T-helper 1 cell treated with Interleukin-12 subunit alpha and Interleukin-12 subunit beta and Interleukin-4 antibody, amounts not matched to agents 30 μg/mL and 1 μg/mL, for 36 hours (primary cell): Measurements from ENCODE around the gene LRRC18.

Experiments
- H3K27ac Mint-ChIP-seq: one replicate; pipeline ENCODE4 v1.8.0; 2021; ENCODE audit warnings: mild to moderate bottlenecking, mixed read lengths
- H3K27me3 Mint-ChIP-seq: one replicate; pipeline ENCODE4 v1.8.0; 2021; ENCODE audit warnings: low read depth, mixed read lengths
- H3K36me3 Mint-ChIP-seq: one replicate; pipeline ENCODE4 v1.8.0; 2021; ENCODE audit warnings: low read depth, mixed read lengths
- H3K4me1 Mint-ChIP-seq: one replicate; pipeline ENCODE4 v1.8.0; 2021; ENCODE audit warnings: low read depth, mixed read lengths
- H3K4me3 Mint-ChIP-seq: one replicate; pipeline ENCODE4 v1.8.0; 2021; ENCODE audit warnings: mild to moderate bottlenecking, moderate library complexity, mixed read lengths
- H3K9me3 Mint-ChIP-seq: one replicate; pipeline ENCODE4 v1.8.0; 2021; ENCODE audit warnings: mixed read lengths

Gene LRRC18

GRCh38 chr10:48907730-48908129 is 31.9 kb downstream of the LRRC18 start:
- peaks cover 5% of the 10 kb centered on the region for H3K27me3 Mint-ChIP-seq
- H3K4me3 Mint-ChIP-seq, result no peak overlapping the region
- H3K9me3 Mint-ChIP-seq, result no peaks in the 10 kb centered on the region
- H3K27ac Mint-ChIP-seq, result no peak overlapping the region
- H3K4me1 Mint-ChIP-seq, result no peaks in the 10 kb centered on the region
- H3K36me3 Mint-ChIP-seq, result no peaks in the 10 kb centered on the region

- H3K9me3 Mint-ChIP-seq, result no peaks in the 10 kb centered on the region
- H3K4me3 Mint-ChIP-seq, result no peak overlapping the region
- H3K27ac Mint-ChIP-seq, result no peak overlapping the region
- H3K4me1 Mint-ChIP-seq, result no peaks in the 10 kb centered on the region
- peaks cover 5% of the 10 kb centered on the region for H3K27me3 Mint-ChIP-seq
- H3K36me3 Mint-ChIP-seq, result no peaks in the 10 kb centered on the region
Measured at GRCh38 chr10:48906841-48907240, 32.8 kb downstream of the LRRC18 start.

GRCh38 chr10:48905311-48905710 is 34.3 kb downstream of the LRRC18 start:
- Mint-ChIP-seq H3K27me3 (peaks cover 5% of the 10 kb centered on the region), H3K36me3 (no peaks in the 10 kb centered on the region), H3K4me3 (no peak overlapping the region), H3K27ac (peak overlapping the region; percentile 26), H3K9me3 (no peaks in the 10 kb centered on the region), H3K4me1 (no peaks in the 10 kb centered on the region)

- Mint-ChIP-seq H3K4me3 (no peak overlapping the region), H3K36me3 (no peaks in the 10 kb centered on the region), H3K4me1 (no peaks in the 10 kb centered on the region), H3K9me3 (no peaks in the 10 kb centered on the region), H3K27ac (no peak overlapping the region), H3K27me3 (peaks cover 5% of the 10 kb centered on the region)
Measured at GRCh38 chr10:48904861-48905260, 34.8 kb downstream of the LRRC18 start.

DNA sequence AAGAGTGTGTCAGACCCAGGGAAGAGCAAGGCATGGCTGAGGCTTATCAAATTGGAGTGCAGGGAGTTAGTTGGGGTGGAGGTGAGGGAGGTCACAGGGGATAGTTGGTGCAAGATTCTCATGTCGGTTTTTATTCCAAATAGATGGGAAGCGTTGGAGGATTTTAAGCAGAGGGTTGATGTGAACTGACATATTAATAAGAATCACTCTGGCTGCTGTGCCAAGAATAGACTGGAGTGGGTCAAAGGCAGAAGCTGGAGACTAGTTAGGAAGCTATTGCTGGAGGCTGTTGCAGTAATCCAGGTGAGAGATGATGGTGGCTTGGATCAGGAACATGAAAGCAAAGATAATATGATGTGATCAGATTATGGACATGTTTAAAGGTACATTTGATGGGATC is 36.5 kb downstream of the LRRC18 start:
- H3K27me3 Mint-ChIP-seq, result peaks cover 4% of the 10 kb centered on the region
- H3K4me1 Mint-ChIP-seq, result no peaks in the 10 kb centered on the region
- no peaks in the 10 kb centered on the region for H3K9me3 Mint-ChIP-seq
- H3K36me3 Mint-ChIP-seq, result no peaks in the 10 kb centered on the region
- no peak overlapping the region for H3K4me3 Mint-ChIP-seq
- no peak overlapping the region for H3K27ac Mint-ChIP-seq

DNA sequence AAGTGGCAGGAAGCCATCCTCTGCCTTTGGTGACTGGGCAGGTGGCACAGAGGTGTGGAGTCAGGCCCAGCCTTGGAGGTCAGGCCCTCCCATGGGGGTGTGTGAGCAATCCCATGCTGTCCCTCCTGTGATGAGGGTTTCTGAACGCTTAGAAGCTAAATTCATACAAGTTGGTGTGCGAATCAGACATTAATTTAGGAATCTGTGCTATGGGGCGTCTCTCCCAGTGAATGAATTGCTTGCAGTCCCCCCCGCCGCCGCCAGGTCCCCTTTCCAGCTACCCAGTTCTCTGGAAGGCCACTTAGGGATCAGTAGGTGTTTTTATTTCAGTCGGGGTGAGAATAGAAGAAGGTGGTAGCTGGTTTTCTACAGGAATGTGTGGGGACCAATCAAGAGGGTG is 37.5 kb downstream of the LRRC18 start:
- Mint-ChIP-seq H3K27me3 (no peaks in the 10 kb centered on the region), H3K36me3 (no peaks in the 10 kb centered on the region), H3K27ac (no peak overlapping the region), H3K9me3 (no peaks in the 10 kb centered on the region), H3K4me1 (no peaks in the 10 kb centered on the region), H3K4me3 (no peak overlapping the region)

GRCh38 chr10:48901319-48901718 is 38.3 kb downstream of the LRRC18 start:
- no peak overlapping the region for H3K27ac Mint-ChIP-seq
- no peak overlapping the region for H3K4me3 Mint-ChIP-seq
- H3K9me3 Mint-ChIP-seq, result no peaks in the 10 kb centered on the region
- H3K27me3 Mint-ChIP-seq, result no peaks in the 10 kb centered on the region
- H3K36me3 Mint-ChIP-seq, result no peaks in the 10 kb centered on the region
- H3K4me1 Mint-ChIP-seq, result no peaks in the 10 kb centered on the region

DNA sequence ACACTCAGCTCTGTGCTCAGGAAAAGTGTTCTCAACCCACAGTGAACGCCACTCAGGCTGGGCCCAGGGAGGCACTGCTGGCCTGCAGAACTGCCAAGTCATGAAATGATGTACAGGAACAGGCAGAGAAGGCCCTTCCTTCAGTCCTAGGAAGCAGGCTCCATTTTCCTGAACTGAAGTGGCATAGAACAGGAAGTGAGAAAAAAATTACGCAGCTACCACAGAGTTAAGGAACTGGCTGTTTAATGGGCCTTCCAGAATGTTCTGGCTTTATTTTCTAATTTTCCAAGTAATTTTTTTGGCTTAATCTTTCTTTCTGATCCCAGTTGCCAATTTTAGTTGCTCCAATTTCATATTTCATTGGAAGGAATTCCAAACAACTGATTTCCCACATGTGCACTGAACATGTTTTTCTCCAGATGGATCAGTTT is 39.3 kb downstream of the LRRC18 start:
- H3K27ac Mint-ChIP-seq, result no peak overlapping the region
- H3K9me3 Mint-ChIP-seq, result no peaks in the 10 kb centered on the region
- H3K4me3 Mint-ChIP-seq, result no peak overlapping the region
- no peaks in the 10 kb centered on the region for H3K27me3 Mint-ChIP-seq
- no peaks in the 10 kb centered on the region for H3K36me3 Mint-ChIP-seq
- H3K4me1 Mint-ChIP-seq, result no peaks in the 10 kb centered on the region

GRCh38 chr10:48899781-48900180 is 39.9 kb downstream of the LRRC18 start:
- Mint-ChIP-seq H3K4me3 (no peak overlapping the region), H3K4me1 (no peaks in the 10 kb centered on the region), H3K27ac (no peak overlapping the region), H3K27me3 (no peaks in the 10 kb centered on the region), H3K36me3 (no peaks in the 10 kb centered on the region), H3K9me3 (no peaks in the 10 kb centered on the region)

DNA sequence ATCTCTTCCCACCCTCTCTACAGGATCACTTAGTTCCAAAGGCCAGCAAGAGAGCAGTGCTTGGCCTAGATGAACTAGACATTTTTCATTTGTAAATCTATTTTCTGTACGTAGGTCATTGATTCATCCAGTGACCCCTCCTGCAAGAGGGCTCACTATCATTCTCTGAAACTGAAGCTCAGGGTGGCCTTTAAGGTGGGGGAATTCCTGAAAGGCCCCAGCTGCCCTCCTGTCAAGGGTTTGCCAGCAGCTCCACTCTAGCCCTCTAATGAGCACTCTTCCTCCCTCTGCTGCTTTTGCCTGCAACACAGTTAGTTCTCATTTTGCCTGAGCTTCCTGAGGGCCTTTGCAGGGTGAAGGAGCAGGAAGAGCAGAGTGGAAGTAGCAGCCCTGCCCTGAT is 41.2 kb downstream of the LRRC18 start:
- Mint-ChIP-seq H3K4me3 (no peak overlapping the region), H3K36me3 (no peaks in the 10 kb centered on the region), H3K27ac (no peak overlapping the region), H3K4me1 (no peaks in the 10 kb centered on the region), H3K27me3 (no peaks in the 10 kb centered on the region), H3K9me3 (no peaks in the 10 kb centered on the region)

DNA sequence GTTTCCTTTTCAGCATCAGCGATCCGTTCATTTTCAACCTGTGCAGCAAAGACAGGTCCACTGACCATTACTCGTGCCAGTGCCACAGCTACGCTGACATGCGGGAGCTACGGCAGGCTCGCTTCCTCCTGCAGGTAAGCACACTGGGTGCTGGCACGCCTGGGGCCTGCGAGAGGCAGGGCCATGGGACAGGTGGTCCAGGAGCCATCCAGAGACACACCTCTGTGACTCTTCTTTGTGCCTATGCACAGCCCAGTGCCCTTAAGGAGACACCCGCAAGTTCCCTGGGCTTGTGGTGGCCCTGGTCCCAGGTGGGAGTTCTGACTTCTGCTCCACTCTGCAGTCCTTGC is 42.2 kb downstream of the LRRC18 start:
- Mint-ChIP-seq H3K27me3 (no peaks in the 10 kb centered on the region), H3K27ac (no peak overlapping the region), H3K4me3 (no peak overlapping the region), H3K36me3 (no peaks in the 10 kb centered on the region), H3K9me3 (no peaks in the 10 kb centered on the region), H3K4me1 (no peaks in the 10 kb centered on the region)

- Mint-ChIP-seq H3K27me3 (no peaks in the 10 kb centered on the region), H3K4me3 (no peak overlapping the region), H3K36me3 (no peaks in the 10 kb centered on the region), H3K9me3 (no peaks in the 10 kb centered on the region), H3K27ac (no peak overlapping the region), H3K4me1 (no peaks in the 10 kb centered on the region)
Measured at GRCh38 chr10:48896756-48897440, 42.7 kb downstream of the LRRC18 start.

DNA sequence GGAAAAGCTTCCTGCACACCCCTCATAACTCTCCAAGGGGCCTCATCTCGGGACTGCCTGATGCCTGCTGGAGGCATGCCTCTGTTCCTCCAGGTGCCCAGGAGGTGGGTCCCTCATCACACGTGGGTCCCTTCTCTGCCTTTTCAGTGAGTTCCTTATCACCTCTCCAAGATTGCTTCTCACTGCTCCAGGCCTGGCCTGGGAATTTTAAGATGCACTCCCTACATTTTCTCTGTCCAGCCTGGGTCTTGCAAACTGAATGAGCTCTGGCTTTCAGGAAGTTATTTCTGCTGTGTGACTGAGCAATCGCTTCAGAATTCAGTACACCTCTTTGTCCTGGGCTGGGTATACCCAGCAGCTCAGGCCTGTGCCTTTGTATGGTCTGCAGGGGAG is 43.8 kb downstream of the LRRC18 start:
- Mint-ChIP-seq H3K9me3 (no peaks in the 10 kb centered on the region), H3K36me3 (no peaks in the 10 kb centered on the region), H3K4me3 (no peak overlapping the region), H3K27me3 (no peaks in the 10 kb centered on the region), H3K4me1 (no peaks in the 10 kb centered on the region), H3K27ac (no peak overlapping the region)

DNA sequence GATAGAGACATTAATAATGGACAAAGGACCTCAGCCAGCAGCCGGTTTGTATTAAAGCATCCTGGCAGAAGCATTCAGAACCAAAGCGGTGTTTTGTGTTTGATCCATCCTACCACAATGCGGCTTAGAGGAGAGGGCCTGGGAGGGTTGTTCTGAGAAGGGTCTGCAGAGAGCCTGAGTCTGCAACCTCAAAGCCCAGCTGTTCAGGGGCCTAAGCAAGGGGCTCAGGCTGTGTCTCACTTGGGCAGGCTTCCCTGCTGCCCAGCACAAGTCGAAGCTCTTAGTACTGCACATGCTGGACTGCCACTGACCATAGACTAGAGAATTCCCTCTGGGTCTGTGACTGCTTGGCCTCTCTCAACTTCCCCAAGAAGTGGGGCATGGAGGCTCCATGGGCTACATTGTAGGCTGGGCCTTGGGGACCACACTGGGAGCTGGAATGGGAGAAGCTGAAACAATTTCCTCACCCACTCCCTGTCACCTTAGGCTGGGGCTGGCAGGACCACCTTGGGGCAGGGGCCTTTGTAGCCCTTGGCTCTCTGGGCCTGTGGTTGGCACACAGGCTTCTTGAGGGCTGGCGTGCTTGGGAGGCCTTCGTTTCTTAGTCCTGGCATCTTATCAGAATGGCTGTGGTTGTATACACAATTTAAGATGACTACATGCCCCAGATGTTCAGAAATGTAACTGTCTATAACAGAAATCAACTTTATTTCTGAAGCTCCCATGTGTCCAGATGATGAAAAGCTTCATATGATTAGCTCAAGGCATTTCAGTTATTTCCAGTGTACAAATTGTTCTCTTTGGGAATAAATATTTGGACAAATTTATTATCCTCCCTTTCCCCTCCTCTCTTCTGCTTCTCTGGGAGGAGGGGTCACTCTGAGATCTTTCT is 44.5 kb downstream of the LRRC18 start:
- no peaks in the 10 kb centered on the region for H3K9me3 Mint-ChIP-seq
- no peaks in the 10 kb centered on the region for H3K36me3 Mint-ChIP-seq
- no peaks in the 10 kb centered on the region for H3K4me1 Mint-ChIP-seq
- H3K27ac Mint-ChIP-seq, result no peak overlapping the region
- H3K4me3 Mint-ChIP-seq, result no peak overlapping the region
- H3K27me3 Mint-ChIP-seq, result no peaks in the 10 kb centered on the region
